SK-N-SH (cell line): ENCODE results near the gene OR2T12. TPM values are rescaled to one million over a fixed set of nuclear protein-coding genes. Genes with fewer than 3 reads are reported as not detected.

Experiments
- CTCF ChIA-PET: fragments of 300-600, 350-600 bp; formaldehyde crosslinking; extraction: SDS; loops from one replicate; lab custom pipeline; 2021; lab: Yijun Ruan, JAX
- POLR2A ChIA-PET: fragments of 350-600 bp; sonication (Branson Sonifier 250); formaldehyde crosslinking; extraction: SDS; loops from one replicate; lab custom pipeline; 2020; ENCODE audit warnings: antibody characterized with exemption, inconsistent platforms; lab: Yijun Ruan, JAX
- DNase-seq: peaks from one replicate; pipeline ENCODE4 v3.0.0; 2012
- H2AFZ ChIP-seq: fragments of 200-600 bp; sonication (generic); 2 replicates; pipeline ENCODE4 v1.8.1; 2016; ENCODE audit warnings: antibody characterized with exemption, mild to moderate bottlenecking, low read depth
- H3F3A ChIP-seq: fragments of 200-600 bp; sonication (generic); replicated peaks from 2 replicates; pipeline ENCODE3; 2016; ENCODE audit warnings: antibody characterized with exemption, mild to moderate bottlenecking; ENCODE audit not compliant: insufficient read depth
- H3K27ac ChIP-seq, 2 experiments: fragments of 200-500 bp in 1 of 2; fragments of 200-600 bp in 1 of 2; sonication (Bioruptor generic) in 1 of 2; sonication (generic), shearing (Covaris generic) in 1 of 2; 2 replicates each; pipeline versions ENCODE4 v1.5.1 to v1.6.1; 2014 to 2016; ENCODE audit warnings: low read depth in 2 of 2, inconsistent platforms in 1 of 2, low read length in 1 of 2, mild to moderate bottlenecking in 1 of 2, mixed read lengths in 1 of 2
- H3K27me3 ChIP-seq: fragments of 200-600 bp; sonication (generic), shearing (Covaris generic); 2 replicates; pipeline ENCODE4 v1.6.1; 2016; ENCODE audit warnings: mixed run types; ENCODE audit not compliant: insufficient read depth
- H3K36me3 ChIP-seq, 2 experiments: fragments of 200-500 bp in 1 of 2; fragments of 200-600 bp in 1 of 2; sonication (Bioruptor generic) in 1 of 2; sonication (generic) in 1 of 2; replicated peaks in 1 of 2; 2 replicates each; pipeline versions ENCODE3 to v1.5.1; 2014 to 2016; ENCODE audit warnings: low read length in 1 of 2, mild to moderate bottlenecking in 1 of 2; ENCODE audit not compliant: insufficient read depth in 2 of 2, control insufficient read depth in 1 of 2
- H3K4me1 ChIP-seq, 2 experiments: fragments of 200-500 bp in 1 of 2; fragments of 200-600 bp in 1 of 2; sonication (Bioruptor generic) in 1 of 2; sonication (generic), shearing (Covaris generic) in 1 of 2; 2 replicates each; pipeline versions ENCODE4 v1.5.1 to v1.6.1; 2014 to 2016; ENCODE audit warnings: low read depth in 1 of 2, low read length in 1 of 2, mixed run types in 1 of 2; ENCODE audit not compliant: insufficient read depth in 2 of 2, control insufficient read depth in 1 of 2
- H3K4me2 ChIP-seq: fragments of 200-600 bp; sonication (generic), shearing (Covaris generic); 2 replicates; pipeline ENCODE4 v1.6.1; 2017; ENCODE audit warnings: mixed run types
- H3K4me3 ChIP-seq, 2 experiments: fragments of 200-500 bp in 1 of 2; fragments of 200-600 bp in 1 of 2; sonication (Bioruptor generic) in 1 of 2; sonication (generic), shearing (Covaris generic) in 1 of 2; 2 replicates each; pipeline versions ENCODE4 v1.5.1 to v1.8.1; 2014 to 2016; ENCODE audit warnings: low read depth in 2 of 2, inconsistent platforms in 1 of 2, low read length in 1 of 2, mild to moderate bottlenecking in 1 of 2, mixed read lengths in 1 of 2, moderate library complexity in 1 of 2
- H3K79me2 ChIP-seq: fragments of 200-600 bp; sonication (generic); 2 replicates; pipeline ENCODE4 v1.8.1; 2017; ENCODE audit warnings: mild to moderate bottlenecking; ENCODE audit not compliant: insufficient read depth
- H3K9ac ChIP-seq: fragments of 200-600 bp; sonication (generic); 2 replicates; pipeline ENCODE4 v1.6.1; 2017; ENCODE audit warnings: mixed run types
- H3K9me2 ChIP-seq: fragments of 200-600 bp; sonication (generic); 2 replicates; pipeline ENCODE4 v1.6.1; 2017; ENCODE audit warnings: mixed run types
- H3K9me3 ChIP-seq: fragments of 200-600 bp; sonication (generic); 2 replicates; pipeline ENCODE4 v1.6.1; 2017; ENCODE audit warnings: mixed run types, mild to moderate bottlenecking, moderate library complexity
- H4K20me1 ChIP-seq: fragments of 200-600 bp; sonication (generic); 2 replicates; pipeline ENCODE4 v1.6.1; 2017; ENCODE audit warnings: mild to moderate bottlenecking, mixed run types; ENCODE audit not compliant: insufficient read depth
- FOSL2 ChIP-seq: IDR thresholded peaks from 2 replicates; pipeline ENCODE4 v1.4.0; 2012; ENCODE audit warnings: low read depth, mild to moderate bottlenecking, moderate library complexity, borderline replicate concordance
- FOXJ3 ChIP-seq: sonication (generic); formaldehyde crosslinking; IDR thresholded peaks from 2 replicates; pipeline ENCODE4 v1.5.1; 2020; ENCODE audit warnings: mild to moderate bottlenecking, missing genetic modification reagents
- IRF3 ChIP-seq: fragments of 150-350 bp; IDR thresholded peaks from 2 replicates; pipeline ENCODE4 v1.6.1; 2016; ENCODE audit warnings: mild to moderate bottlenecking, low read depth, low read length
- MAX ChIP-seq: IDR thresholded peaks from 2 replicates; pipeline ENCODE4 v1.4.0; 2012; ENCODE audit warnings: low read depth
- RAD21 ChIP-seq: IDR thresholded peaks from 2 replicates; pipeline ENCODE4 v1.6.1; 2012; ENCODE audit warnings: mild to moderate bottlenecking, low read length
- RCOR1 ChIP-seq: fragments of 150-350 bp; IDR thresholded peaks from 2 replicates; pipeline ENCODE4 v1.6.1; 2017; ENCODE audit warnings: antibody characterized with exemption, low read length
- RXRA ChIP-seq: IDR thresholded peaks from 2 replicates; pipeline ENCODE4 v1.4.0; 2012; ENCODE audit warnings: low read depth, mild to moderate bottlenecking, borderline replicate concordance
- SMC3 ChIP-seq: IDR thresholded peaks from 2 replicates; pipeline ENCODE4 v1.6.1; 2012; ENCODE audit warnings: low read depth, low read length, improper control_type of control experiment
- TAF1 ChIP-seq: IDR thresholded peaks from 2 replicates; pipeline ENCODE4 v1.6.1; 2012; ENCODE audit warnings: low read depth, mild to moderate bottlenecking, low read length, moderate library complexity, borderline replicate concordance
- TEAD4 ChIP-seq: IDR thresholded peaks from 2 replicates; pipeline ENCODE4 v1.4.0; 2012; ENCODE audit warnings: mild to moderate bottlenecking, borderline replicate concordance; ENCODE audit not compliant: insufficient read depth
- WGBS: methylation state at CpG from one replicate; pipeline ENCODE4 v1.1.6; 2017; ENCODE audit warnings: low lambda C conversion rate; 5-methylcytosine and 5-hydroxymethylcytosine counted together
- polyA plus RNA-seq, 3 experiments: library from polyadenylated mRNA; depleted of rRNA; stranded (reverse); fragments of >200 nt; gene quantifications; 2 replicates each; pipeline ENCODE4 v1.2.3, GENCODE V29; 2012
- TF ChIP-seq, protein P1 (sequence below): fragments of 200-600 bp; sonication (generic); IDR thresholded peaks from 2 replicates; pipeline ENCODE4 v1.6.1; 2017; ENCODE audit warnings: antibody characterized with exemption, mild to moderate bottlenecking, moderate library complexity
- TF ChIP-seq, protein P2 (sequence below): fragments of 150-350 bp; IDR thresholded peaks from 2 replicates; pipeline ENCODE4 v1.6.1; 2017; ENCODE audit warnings: antibody characterized with exemption, low read length, low read depth, borderline replicate concordance
- TF ChIP-seq, protein P3 (sequence below): IDR thresholded peaks from 2 replicates; pipeline ENCODE4; 2012

OR2T12 gene
- polyA plus RNA-seq, 1 of the 3 experiments (the other 2 are of a cell fraction) = not detected

DNA sequence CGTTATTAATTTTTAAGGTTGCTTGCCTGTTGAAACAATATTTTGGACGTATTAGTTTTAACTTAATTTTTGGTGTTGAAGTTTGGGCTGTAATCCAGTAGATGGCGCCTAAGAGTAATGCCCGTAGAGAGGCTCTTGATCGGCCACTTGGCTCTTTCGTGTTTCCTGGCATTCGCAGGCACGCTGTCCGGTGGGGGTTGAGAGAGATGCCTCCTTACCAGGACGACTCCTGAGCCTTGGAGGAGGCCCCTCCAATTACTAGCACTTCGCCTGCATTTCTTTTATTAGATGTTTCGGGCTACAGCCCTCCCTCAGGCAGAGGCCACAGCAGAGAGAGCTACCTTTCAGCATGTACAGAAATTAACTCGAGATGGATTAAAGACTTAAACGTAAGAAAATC, 60.0 kb downstream of the OR2T12 start:
- no peak overlapping the region for H3K4me3 ChIP-seq
- H3K9me3 ChIP-seq = no peaks in the 10 kb centered on the region
- no peak overlapping the region for H3K9ac ChIP-seq
- no peaks in the 10 kb centered on the region for H3K27me3 ChIP-seq
- no peaks in the 10 kb centered on the region for H3K9me2 ChIP-seq
- peak; percentile 32 for DNase-seq
- H3K27ac ChIP-seq = no peak overlapping the region
- ChIA-PET CTCF (interaction anchor here (0.7 to 2.6 kb wide), 15 partner anchors 8 to 1419 kb away, joined by 3 to 11 read pairs (median 3); partner anchors contain the start of gene OR2M4), POLR2A (no interaction called here)
- H3K36me3 ChIP-seq = no peaks in the 10 kb centered on the region
- H3K4me2 ChIP-seq = no peak overlapping the region
- H2AFZ ChIP-seq = no peak overlapping the region
- no peaks in the 10 kb centered on the region for H4K20me1 ChIP-seq
- H3K79me2 ChIP-seq = no peaks in the 10 kb centered on the region
- no peaks in the 10 kb centered on the region for H3K4me1 ChIP-seq
- H3F3A ChIP-seq = no peaks in the 10 kb centered on the region
- WGBS = 3% methylated on average over 14 of the region's 14 CpGs
- TF ChIP-seq FOXJ3 (CRISPR knock-in tag) (no peak), SMC3 (peak; percentile 15; the same call in 1 of the 2 replicates), TEAD4 (no peak), IRF3 (no peak), RAD21 (peak; percentile 51), MAX (no peak), RCOR1 (no peak), TAF1 (no peak), FOSL2 (no peak), RXRA (no peak)
- TF ChIP-seq, protein P1, sequence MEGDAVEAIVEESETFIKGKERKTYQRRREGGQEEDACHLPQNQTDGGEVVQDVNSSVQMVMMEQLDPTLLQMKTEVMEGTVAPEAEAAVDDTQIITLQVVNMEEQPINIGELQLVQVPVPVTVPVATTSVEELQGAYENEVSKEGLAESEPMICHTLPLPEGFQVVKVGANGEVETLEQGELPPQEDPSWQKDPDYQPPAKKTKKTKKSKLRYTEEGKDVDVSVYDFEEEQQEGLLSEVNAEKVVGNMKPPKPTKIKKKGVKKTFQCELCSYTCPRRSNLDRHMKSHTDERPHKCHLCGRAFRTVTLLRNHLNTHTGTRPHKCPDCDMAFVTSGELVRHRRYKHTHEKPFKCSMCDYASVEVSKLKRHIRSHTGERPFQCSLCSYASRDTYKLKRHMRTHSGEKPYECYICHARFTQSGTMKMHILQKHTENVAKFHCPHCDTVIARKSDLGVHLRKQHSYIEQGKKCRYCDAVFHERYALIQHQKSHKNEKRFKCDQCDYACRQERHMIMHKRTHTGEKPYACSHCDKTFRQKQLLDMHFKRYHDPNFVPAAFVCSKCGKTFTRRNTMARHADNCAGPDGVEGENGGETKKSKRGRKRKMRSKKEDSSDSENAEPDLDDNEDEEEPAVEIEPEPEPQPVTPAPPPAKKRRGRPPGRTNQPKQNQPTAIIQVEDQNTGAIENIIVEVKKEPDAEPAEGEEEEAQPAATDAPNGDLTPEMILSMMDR = peak; percentile 66
- TF ChIP-seq, protein P2, sequence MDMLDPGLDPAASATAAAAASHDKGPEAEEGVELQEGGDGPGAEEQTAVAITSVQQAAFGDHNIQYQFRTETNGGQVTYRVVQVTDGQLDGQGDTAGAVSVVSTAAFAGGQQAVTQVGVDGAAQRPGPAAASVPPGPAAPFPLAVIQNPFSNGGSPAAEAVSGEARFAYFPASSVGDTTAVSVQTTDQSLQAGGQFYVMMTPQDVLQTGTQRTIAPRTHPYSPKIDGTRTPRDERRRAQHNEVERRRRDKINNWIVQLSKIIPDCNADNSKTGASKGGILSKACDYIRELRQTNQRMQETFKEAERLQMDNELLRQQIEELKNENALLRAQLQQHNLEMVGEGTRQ = no peak
- TF ChIP-seq, protein P3, sequence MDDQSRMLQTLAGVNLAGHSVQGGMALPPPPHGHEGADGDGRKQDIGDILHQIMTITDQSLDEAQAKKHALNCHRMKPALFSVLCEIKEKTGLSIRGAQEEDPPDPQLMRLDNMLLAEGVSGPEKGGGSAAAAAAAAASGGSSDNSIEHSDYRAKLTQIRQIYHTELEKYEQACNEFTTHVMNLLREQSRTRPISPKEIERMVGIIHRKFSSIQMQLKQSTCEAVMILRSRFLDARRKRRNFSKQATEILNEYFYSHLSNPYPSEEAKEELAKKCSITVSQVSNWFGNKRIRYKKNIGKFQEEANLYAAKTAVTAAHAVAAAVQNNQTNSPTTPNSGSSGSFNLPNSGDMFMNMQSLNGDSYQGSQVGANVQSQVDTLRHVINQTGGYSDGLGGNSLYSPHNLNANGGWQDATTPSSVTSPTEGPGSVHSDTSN = no peak

Other genes with a start within 250 kb of the OR2T12 start
- 0.15 and 0.23 TPM in 2 replicates for gene OR2L13, start 208.2 kb downstream of the OR2T12 start, polyA plus RNA-seq (2012; rRNA removed)
- not detected in 2 replicates for gene OR2M5, start 158.3 kb downstream of the OR2T12 start, polyA plus RNA-seq (2012; rRNA removed)
- not detected in 2 replicates for gene OR2M2, start 128.6 kb downstream of the OR2T12 start, polyA plus RNA-seq (2012; rRNA removed)
- not detected in 2 replicates for gene OR2M3, start 106.2 kb downstream of the OR2T12 start, polyA plus RNA-seq (2012; rRNA removed)
- gene OR2M4, start 72.0 kb downstream of the OR2T12 start, polyA plus RNA-seq (2012; rRNA removed) = not detected in 2 replicates
- 0.07 TPM in 1 of 2 replicates, not detected in the other for gene OR2T33, start 25.4 kb downstream of the OR2T12 start, polyA plus RNA-seq (2012; rRNA removed)
- not detected in 2 replicates for gene OR2M7, start 21.1 kb upstream of the OR2T12 start, polyA plus RNA-seq (2012; rRNA removed)
- not detected in 2 replicates for gene OR14C36, start 45.4 kb upstream of the OR2T12 start, polyA plus RNA-seq (2012; rRNA removed)
- gene OR2T4, start 58.2 kb upstream of the OR2T12 start, polyA plus RNA-seq (2012; rRNA removed) = not detected in 2 replicates
- gene OR2T6, start 72.3 kb upstream of the OR2T12 start, polyA plus RNA-seq (2012; rRNA removed) = not detected in 2 replicates
- gene OR2T1, start 99.6 kb upstream of the OR2T12 start, polyA plus RNA-seq (2012; rRNA removed) = not detected in 2 replicates
- gene OR2T2, start 142.2 kb upstream of the OR2T12 start, polyA plus RNA-seq (2012; rRNA removed) = not detected in 2 replicates
- gene OR2T3, start 169.9 kb upstream of the OR2T12 start, polyA plus RNA-seq (2012; rRNA removed) = not detected in 2 replicates
- not detected in 2 replicates for gene OR2T5, start 185.2 kb upstream of the OR2T12 start, polyA plus RNA-seq (2012; rRNA removed)
- not detected in 2 replicates for gene OR2G6, start 204.6 kb upstream of the OR2T12 start, polyA plus RNA-seq (2012; rRNA removed)